NCI-H226 (cell line): ENCODE results near the gene GNL2.
"Not testable (repeated sequence)": the region's sequence is repeated elsewhere in the genome, so short reads cannot be mapped to it uniquely, and the experiment has no call there.

Experiments used
- DNase-seq: peaks from one replicate; pipeline ENCODE4 v3.0.0-alpha.2; 2015

GNL2 gene

GRCh38 chr1:37606481-37607263 lies 10.9 kb upstream of the GNL2 start:
- DNase-seq: peak; percentile 74

- DNase-seq: peak; percentile 75
Observed at GRCh38 chr1:37605806-37606474, 10.2 kb upstream of the GNL2 start.

DNA sequence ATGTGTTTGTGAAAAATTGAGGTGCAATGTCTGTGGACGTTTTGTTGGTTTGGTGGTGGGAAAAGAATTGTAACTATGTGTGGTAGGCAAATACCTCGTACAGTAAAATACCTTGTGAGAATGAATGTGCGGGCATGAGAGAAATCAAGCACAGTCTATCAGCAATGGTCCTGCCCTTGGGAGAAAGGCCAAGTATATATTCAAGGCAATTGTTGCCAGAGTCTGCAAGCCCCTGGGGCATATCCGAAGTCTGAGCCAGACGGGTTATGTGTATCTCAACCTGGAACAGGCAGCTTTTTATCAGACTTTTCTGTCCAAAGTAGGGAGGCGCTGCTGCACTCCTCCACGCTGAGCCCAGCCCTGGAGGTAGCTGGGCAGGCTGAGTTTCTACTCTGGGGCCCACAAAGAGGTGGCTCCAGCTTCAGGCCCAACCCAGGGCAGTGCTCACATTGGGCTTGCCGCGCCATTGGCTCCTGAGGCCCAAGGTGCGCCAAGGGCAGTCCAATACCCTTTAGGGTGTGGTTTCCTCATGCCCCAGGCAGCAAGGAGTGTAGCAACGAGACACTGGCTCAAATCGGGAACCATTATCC lies 9.4 kb upstream of the GNL2 start:
- DNase-seq: peak; percentile 95

GRCh38 chr1:37602750-37603694 lies 7.3 kb upstream of the GNL2 start:
- DNase-seq: peak; percentile 6

DNA sequence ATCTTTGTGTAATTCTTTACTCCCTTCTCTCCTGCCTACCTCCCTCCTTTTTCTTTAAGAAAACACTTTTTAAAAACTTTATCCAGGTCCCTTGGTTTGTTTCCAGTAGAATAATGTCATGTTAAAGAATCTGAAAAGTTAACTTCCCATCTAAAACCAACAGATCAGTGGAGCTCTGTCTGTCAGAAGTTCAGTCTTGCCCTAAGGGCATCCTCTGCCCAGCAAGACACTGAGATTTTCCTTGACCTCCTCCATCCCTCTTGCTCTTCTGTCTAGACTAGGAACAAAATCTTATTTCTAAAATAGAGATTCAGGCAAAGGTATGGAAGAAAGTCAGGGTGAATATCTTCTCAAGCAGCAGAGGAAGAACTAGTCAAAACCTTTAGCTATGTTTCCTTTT lies 5.7 kb upstream of the GNL2 start:
- no peak for DNase-seq

DNA sequence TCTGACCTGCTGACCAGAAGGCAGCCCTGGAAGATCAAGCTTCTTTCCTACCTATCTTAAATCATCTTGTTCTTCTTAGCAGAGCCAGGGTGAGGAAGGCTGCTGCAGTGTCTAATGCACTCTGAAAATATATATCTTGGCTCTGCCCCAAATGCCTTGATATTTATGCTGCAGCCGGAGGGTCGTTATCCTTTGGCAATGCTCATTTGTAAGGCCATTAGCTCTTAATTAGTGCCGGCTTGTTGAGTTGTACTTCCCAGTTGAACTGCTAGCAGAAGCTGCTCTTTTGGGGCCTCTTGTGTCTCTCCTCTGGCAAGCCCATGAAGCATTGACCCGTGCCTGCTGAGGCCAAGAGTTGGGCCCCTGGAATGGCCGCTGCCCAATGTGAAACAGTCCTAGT lies 4.2 kb upstream of the GNL2 start:
- DNase-seq: no peak

DNA sequence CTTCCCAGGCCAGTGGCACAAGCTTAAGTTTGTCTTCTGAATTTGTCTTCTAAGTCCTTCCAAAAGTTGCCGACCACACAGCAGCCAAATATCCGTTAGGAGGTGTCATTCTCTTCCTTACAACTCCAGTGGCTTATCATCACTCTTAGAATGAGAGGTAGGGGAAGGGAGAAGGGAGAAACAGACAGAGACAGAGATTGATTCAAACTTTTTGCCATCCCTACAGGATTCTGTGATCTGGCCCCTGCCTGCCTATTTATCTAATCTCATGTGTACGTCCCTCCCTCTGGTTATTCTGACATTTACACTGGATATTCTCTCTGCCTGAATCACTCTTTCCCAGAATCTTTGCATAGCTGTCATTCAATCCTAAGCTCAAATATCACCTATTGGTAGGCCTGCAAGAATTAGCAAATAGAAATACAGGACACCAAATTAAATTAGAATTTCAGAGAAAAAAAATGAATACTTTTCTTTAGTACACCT lies 488 bp upstream of the GNL2 start:
- no peak for DNase-seq

- no peak for DNase-seq
Observed at GRCh38 chr1:37593726-37594125, 2.0 kb downstream of the GNL2 start.

DNA sequence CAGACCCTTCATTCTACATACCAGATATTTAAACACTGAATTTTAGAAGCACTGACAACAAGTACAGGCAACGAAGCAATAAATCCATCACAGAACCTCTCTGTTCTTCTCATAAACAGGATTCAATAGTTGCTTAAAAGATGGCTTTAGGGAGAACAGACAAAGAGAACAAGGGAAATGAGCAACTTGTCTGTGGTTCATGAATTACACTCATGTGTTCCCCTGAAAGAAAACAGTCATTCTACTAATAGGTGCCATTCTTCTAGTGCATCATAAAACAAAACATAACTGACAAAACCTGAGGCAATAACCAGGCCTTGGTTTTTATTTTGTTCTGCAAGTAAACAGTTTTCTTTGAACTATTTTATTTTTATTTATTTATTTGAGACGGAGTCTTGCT lies 6.8 kb downstream of the GNL2 start:
- DNase-seq: no peak

GRCh38 chr1:37584544-37584943 lies 11.2 kb downstream of the GNL2 start:
- not testable (repeated sequence) for DNase-seq

GRCh38 chr1:37575692-37576091 lies 20.0 kb downstream of the GNL2 start:
- no peak for DNase-seq

GRCh38 chr1:37574834-37575480 lies 20.8 kb downstream of the GNL2 start:
- peak; percentile 34 for DNase-seq

- DNase-seq: no peak
Observed at GRCh38 chr1:37570528-37571334, 25.0 kb downstream of the GNL2 start.

DNA sequence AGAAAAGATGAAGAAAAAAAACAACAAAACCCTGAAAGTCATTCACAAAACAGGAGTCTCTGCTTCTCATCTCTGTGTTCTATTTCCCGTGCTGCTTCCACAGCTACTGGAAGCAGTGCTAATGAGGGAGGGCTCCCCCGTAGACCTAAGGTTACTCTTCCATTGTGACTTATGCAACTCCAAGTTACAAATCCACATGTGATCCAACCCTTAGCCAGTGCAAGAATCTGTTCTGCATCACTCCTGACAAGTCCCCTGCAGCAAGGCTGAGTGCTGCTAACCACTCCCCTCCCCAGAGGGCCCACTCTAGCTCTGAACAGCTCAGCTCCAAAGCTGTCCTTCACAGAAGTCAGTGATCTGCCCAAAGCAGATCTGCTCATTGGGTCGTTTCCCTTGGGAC lies 28.7 kb downstream of the GNL2 start:
- DNase-seq: no peak

DNA sequence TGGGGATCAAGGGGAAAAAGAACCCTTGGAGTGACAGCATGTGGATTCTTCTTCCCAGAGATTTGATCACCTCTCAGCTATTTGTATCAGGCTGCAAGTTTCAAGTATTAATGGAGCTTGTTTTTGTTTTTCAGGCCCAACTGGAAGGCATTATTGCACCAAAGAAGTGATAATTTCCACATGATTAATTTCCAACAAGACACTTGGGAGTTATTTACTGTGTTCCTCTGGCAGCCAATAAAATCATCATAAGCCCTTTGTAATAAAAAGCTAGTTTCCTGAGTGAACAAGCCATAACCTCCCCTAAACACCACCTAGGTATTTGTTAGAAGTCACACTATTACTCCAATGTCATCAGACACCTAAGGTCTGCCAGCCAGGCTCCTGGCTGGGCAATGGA lies 30.8 kb downstream of the GNL2 start:
- no peak for DNase-seq

GRCh38 chr1:37562984-37563383 lies 32.8 kb downstream of the GNL2 start:
- no peak for DNase-seq

GRCh38 chr1:37561133-37562132 lies 34.3 kb downstream of the GNL2 start:
- no peak for DNase-seq

- no peak for DNase-seq
Observed at GRCh38 chr1:37560401-37561132, 35.2 kb downstream of the GNL2 start.

DNA sequence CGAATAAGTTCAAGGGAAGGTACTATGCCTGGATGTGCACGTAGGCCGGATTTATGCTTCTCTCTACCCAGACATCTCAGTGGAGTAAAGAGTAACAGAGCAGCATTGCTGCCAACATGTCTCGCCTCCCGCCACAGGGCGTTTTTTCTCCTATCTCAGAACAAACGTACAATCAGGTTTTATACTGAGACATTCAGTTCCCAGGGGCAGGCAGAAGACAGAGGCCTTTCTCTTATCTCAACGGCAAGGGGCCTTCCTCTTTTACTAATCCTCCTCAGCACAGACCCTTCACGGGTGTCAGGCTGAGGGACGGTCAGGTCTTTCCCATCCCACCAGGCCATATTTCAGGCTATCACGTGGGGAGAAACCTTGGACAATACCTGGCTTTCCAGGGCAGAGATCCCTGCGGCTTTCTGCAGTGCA lies 35.8 kb downstream of the GNL2 start:
- not testable (repeated sequence) for DNase-seq
